Suprapubic skin (tissue), 3 donors: ENCODE data around the gene CCDC88C.

Experiments used
- CTCF ChIP-seq, 2 donors: fragments of 200-600 bp in 1 of 2; fragments of 450-650 bp in 1 of 2; sonication (generic) in 1 of 2; IDR thresholded peaks; one replicate each; pipeline ENCODE4 v1.5.1; 2016 to 2019; ENCODE audit warnings: antibody characterized with exemption in 2 of 2, mild to moderate bottlenecking in 1 of 2, moderate library complexity in 1 of 2
- EP300 ChIP-seq: sonication (generic); formaldehyde crosslinking; IDR thresholded peaks from one replicate; pipeline ENCODE4 v1.6.1; 2017; ENCODE audit warnings: antibody characterized with exemption

GRCh38 chr14:91327250-91327595 is 90.4 kb downstream of the CCDC88C start:
- TF ChIP-seq CTCF (IDR thresholded peaks at IDR 0.05) (no peak), EP300 (no peak)
